GM21737 (cell line): ENCODE measurements around the gene ARID5B.

Source experiments
- ATAC-seq: cut with Tn5 transposase; IDR thresholded peaks from one replicate; pipeline ENCODE4 v1.9.1; 2021; ENCODE audit warnings: mild to moderate bottlenecking, moderate library complexity; ENCODE audit not compliant: unreplicated experiment

The ARID5B gene

DNA sequence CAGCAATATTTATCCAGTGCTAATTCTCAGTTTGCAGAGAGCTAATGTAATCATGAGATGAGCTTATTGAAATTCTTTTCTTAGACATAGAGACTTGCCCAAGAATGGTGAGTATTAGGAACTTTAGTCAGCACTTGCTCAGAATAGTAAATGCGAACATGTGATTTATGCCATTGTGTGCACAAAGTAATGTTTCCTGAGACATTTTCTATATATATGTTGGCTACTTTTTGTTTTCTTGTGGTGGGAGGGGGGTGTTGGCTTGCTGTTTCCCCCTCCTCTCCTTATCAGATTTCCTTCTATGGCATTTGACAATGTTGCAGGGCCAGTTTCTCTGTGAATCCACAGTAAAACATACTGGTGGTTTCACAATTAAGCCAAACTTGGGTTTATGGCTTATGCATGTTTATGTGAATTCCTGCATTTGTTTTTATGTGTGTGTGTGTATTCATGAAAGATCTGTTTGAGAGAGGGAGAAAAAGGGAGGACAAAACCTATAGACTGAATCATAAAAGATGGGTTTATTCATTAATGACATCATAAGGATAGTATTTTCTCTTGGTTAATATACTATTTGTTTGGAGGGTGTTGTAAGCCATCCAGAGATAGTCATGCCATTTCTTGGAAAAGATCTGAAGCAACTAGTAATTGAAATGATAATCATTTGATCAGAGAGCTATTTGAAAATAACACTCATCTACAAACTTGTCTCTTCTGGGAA is 36.3 kb downstream of the ARID5B start:
- no peak for ATAC-seq

DNA sequence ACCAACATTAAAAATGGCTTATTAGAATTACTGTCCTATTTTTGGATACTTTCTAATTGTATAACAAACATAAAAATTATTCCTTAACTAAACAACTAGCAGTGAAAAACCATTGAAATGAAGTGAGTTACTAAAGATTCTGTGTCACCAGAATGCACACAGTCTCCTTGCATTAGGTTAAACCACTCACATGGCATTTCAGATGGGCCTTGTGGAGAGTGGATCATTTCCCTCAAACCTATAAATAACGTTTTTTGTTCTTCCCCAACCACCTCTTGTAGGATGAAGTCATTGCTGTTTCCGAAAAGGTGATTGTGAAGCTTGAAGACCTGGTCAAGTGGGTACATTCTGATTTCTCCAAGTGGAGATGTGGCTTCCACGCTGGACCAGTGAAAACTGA is 38.4 kb downstream of the ARID5B start:
- ATAC-seq, result no peak

DNA sequence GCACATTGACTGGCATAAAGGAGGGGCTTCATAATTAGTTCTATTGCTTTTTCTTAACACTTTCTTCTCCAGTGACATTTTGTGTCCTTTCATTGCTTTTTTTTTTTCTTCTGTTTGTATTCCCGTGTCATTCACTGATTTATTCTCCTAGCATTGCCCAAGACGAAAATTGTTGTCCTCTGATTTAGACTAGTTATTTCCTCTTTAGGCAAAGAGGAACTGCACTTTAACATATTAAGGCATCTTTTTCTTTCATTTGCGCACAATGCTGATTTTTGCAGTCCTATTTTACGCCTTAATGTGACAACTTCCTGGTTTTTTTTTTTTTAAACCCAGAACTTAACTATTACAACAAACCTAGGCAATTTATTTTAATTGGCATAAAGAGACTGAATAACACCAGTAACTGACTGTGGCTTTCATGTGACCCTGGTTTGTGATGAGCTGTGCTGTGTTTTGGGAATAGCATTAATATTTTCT is 39.7 kb downstream of the ARID5B start:
- no peak for ATAC-seq

DNA sequence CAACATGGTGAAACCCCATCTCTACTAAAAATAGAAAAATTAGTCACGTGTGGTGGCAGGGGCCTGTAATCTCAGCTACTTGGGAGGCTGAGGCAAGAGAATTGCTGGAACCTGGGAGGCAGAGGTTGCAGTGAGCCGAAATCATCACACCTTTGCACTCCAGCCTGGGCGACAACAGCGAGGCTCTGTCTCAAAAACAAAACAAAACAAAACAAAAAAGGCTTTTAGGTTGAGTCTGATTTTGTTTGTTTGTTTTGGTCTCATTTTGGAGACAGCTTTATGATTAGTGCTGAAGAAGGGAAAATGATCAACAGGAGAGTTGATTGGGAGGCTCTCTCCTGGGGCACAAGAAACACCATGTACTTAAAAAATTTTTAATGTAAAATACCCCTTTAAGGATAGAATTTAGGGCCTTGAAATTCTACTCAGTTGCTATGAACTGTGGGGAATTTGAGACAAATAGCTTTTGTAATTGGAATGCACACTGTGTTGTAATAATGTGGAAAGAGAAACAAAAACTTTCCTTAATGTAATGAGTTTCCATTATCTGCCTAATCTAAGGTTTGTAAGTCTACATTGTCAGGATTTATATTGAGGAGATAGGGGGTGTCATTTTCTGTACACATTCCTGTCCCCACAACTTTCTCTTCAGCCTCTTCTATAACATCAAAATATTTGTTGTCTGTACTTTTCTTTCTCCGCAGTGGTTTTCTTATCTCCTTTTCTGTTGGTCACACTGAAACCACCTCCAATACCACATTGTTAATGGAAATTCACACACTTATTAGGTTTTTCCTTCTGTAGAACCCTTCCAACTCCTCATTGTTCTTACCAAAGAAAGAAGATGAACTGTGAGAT is 41.3 kb downstream of the ARID5B start:
- no peak for ATAC-seq

DNA sequence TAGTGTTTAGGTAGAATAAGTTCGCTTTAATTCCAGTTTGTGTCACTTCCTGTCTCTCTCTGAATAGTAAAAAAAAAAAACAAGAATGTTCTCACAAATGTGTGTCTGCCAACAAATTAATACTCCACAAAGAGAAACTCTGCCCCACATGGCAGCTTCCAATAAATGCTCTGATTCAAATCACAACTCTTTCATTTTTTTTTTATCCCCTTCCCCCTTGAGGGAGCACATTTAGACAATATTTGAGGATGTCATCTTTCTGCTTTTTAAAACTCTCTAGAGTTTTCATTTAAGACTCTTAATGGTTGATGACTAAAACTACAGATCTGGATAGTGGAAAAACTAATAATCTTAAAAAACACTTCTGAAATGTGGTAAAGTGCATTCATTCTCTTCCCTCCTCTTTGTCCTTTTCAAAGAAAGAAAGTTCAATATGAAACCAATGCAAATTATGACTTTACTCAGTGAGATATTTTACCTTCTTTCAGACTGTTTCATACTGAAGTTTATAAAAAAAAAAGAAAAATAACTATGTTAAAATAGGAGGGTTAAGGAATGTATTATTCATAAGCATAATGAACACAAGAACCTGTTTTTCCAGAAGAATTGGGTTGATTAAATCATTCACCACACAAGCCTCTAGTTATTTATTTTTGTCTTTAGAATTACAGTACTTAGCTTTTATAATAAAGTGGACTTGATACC is 42.3 kb downstream of the ARID5B start:
- ATAC-seq, result peak; percentile 33

DNA sequence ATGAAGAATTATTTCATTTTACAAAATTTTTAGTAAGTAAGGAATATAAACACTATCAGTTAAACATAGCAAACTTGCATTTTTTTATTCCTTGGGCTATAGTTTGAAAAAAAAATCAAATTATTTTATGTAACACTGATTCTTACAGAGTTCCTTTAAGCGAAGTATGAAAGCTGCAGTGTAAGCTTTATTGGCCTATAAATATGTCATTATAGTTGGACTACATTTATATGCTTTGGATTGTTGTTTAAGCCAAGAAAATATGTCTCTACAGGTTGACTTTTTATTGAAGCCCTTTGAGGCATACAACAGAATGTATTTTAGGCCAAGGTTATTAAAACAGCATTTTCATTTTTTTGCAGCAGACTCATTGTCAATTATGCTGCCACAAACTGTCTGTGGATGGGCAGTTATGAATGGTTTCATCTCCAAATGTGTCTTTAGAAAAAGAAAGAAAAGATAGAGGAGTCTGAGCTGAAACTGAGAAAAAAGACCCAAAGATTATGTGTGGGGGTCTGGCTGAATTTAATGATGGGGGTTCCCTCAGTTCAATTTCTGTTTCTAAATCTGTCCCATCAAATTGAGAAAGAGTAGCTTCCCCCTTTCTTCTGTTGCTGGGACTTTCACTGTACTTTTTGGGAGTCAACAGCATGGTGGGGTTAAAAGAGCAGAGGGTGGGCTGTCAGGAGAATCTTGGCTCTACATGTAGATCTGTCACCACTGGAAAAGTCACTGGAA is 43.1 kb downstream of the ARID5B start:
- no peak for ATAC-seq

DNA sequence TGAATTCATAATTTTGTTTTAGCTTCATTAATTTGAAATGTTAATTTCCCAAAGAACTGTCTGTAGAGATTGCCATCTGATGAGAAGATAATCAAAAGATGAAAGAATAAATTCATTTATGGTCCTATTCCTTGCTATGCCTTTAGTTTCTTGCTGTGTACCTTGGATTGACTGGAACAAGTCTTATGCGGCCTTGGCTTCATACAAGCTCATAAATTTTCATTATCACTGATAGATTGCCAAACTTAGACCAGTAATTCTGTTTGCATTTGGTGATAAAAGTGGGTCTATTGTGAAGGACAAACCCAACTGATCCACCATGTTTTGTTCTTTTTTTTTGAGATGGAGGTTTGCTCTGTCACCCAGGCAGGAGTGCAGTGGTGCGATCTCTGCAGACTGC is 48.2 kb downstream of the ARID5B start:
- no peak for ATAC-seq

DNA sequence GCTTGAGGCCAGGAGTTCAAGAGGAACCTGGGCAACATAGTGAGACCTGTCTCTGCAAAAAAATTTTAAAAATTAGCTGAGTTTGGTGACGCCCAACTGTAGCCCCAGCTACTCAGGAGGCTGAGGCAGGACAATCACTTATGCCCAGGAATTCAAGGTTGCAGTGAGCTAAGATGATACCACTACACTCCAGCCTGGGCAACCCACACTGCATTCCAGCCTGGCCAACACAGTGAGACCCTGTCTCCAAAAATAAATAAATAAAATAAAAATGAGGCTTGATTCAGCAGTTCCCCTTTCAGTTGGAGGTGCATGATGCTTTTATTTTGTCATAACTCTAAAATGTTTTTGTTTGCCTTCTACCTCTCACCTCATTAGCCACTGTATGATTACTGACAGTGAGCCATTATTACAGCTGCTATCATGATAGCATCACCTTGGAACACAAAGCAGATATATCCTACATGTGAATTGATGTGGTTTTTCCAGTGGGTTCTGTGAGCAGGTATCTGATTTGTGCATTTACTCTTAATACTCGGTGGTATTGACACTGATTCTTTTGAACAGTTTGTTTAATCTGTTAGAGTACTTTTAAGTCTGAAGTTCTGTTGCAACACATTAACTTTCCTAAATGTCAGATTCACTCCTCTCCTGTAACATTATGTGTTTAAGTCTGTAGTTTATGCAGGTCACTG is 49.1 kb downstream of the ARID5B start:
- ATAC-seq, result no peak

DNA sequence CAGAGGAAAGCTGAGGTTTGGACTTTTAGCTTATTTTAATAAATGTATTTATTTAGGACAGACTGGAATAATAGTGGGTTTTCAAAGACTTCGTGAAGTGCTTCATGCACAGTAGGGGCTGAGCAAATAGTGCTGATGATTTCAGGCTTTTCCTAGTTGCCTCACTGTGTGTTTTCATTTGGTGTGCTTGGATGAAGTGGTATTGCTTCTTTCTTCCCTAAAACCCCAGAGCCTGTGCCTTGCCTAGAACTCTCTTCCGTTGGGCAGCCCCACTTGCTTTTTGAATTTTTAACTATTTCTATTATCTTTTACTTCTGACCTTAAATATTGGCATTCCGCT is 49.6 kb downstream of the ARID5B start:
- no peak for ATAC-seq

DNA sequence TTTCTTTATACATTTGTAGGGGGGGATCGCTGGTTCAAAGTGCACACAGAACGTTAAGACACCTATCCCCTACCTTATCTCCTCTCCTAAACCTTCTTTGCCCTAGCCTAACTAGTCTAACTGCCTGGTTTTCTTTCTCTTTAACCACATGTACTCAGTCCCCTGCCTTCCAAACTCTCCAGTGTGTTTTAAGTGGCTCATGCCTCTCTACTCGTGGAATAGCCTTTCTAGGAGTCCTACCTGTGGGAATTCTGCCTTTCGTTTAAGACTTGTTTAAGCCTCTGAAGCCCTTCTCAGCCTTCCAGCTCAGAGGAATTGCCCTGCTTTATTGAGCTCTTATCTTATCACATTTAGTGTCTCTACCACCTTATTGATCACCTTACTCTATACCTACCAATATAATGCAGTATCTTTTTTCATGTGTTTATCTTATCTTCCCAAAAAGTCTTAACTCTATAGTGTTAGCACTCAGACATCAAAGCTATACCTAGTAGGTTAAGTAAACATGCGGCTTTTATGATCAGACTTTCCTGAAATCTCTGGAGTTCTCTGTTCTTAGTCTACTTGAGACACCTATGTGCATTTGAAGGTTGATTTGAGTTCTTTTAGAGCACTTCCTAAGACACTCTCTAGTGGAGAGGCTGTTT is 50.7 kb downstream of the ARID5B start:
- ATAC-seq, result no peak

DNA sequence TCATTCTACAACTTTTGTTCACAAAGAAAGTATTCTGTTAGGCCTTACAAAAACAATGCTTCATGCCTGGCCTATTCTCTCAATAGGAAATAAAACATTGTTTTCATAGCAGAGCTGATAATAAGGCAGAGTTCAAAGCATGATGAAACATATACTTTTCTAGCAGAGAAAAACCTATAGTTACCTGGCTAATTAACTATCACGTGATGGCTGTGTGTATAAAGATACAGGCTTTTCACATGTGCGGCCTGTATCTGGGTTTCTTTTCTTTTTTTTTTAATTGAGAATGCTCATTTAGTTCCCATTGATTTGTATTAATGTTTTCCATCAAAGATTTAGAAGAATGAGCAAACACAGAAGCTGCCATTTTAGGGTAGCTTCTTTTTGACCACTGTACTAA is 51.7 kb downstream of the ARID5B start:
- ATAC-seq, result no peak

DNA sequence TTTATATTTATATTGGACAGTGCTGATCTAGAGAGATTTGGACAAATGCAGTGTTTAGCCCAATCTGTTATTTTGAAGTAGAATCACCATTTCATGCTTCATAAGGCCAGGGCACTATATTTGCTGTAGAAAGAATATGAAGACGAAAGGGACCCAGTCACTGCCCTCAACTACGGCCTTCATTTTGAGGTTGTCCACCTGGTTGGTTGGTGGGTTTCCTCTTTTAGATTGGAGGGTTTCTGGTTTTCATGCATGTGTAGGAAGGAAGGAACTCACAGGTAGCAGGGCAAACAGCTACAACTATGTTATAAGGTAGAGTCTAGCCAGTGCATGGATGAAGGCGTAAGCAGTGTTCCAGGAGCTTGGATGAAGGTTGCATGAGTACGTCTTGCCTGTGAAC is 56.3 kb downstream of the ARID5B start:
- no peak for ATAC-seq

DNA sequence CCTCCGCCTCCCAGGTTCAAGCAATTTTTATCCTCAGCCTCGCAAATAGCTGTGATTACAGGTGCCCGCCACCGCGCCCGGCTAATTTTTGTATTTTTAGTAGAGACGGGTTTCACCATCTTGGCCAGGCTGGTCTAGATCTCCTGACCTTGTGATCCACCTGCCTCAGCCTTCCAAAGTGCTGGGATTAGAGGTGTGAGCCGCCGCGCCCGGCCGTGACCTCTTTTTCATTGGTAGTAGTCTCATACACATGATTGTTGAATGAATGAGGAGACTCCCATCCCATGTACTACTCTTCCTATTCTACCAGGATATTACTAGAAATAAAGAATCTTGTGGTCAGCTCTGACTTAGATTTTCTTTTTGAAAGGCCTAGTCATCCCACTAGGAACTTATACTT is 56.8 kb downstream of the ARID5B start:
- ATAC-seq, result no peak

DNA sequence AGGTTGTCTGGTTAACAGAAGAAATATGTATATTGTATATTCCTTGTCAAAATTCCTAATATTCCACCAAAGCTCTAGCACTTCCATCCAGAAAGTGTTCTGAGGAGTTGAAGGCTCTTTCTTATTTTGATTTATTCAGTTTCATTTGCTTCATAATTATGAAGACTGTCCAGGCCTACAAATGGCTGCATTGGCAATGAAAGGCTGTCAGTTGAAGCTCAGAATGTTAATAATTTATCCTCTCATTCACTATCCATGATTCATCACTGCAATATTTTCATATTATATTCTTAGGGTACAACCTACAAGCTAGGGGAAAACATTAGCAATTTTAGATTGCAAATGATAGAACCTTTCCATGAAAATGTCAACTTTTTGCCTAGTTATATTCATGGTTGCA is 57.3 kb downstream of the ARID5B start:
- ATAC-seq, result no peak

DNA sequence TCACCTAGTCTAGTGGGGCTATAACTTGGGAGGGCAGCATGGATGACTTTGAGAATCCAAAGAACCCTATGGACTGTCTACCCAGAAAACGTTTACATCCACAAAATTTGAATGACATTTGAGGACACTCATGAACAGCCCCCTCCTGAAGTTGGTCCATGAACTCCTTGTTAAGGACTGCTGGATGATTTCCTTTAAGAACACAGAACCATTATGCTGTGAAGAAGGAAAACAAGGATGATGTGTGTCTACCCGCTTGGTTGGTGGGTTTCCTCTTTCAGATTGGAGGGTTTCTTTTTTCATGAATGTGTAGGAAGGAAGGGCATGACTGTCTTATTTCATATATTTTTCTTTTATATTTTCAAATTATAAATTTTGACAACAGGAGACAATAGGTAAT is 58.3 kb downstream of the ARID5B start:
- ATAC-seq, result no peak

DNA sequence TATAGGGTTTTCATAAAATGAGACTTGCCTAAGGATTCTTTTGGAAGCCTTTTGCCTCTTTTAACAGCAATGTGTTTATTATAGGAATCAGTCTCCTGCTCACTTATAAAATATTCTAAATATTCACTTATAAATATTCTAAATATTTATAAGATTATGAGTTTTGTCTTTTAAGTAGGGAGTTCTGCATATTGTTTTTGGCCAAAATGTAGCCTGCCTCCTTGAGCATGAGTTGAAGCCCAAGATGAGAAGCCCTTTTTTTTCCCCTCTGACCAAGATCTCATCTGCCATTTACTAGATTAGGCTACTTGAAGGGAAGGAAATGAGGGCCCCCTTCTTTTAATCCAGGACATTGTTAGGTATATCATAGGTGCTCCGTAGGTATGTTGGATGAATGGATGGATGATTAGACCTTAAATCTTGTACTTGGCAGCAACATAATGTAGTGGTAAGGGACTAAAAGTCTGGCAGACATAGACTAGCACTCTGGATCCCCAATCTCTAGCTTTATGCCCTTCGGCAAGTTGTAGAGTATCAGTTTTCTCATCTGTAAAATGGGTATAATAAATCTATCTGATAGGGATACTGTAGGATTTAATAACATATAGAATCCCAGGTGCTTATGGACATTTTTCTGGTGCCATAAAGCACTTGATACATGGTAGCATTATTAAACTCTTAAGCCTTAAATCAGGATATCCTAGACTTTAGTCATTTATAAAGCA is 59.1 kb downstream of the ARID5B start:
- ATAC-seq, result no peak

DNA sequence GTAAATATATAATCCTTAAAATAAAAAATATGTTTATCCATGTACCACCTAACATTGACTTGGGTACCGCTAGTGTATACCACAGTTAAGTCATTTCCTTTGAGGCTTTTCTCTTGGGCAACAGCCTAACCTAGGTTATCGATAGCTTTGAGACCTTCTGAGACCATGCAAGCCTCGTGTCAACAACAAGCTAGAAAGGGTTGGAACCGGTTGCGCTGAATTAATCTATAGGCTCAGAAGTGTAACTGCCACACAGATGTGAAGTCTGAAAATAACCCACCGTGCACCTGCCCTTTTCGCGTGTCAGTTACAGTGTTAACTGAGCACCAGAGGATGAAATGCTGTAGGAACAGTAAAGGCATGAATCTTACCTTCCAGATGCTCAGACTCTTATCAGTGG is 59.8 kb downstream of the ARID5B start:
- ATAC-seq, result peak; percentile 51

DNA sequence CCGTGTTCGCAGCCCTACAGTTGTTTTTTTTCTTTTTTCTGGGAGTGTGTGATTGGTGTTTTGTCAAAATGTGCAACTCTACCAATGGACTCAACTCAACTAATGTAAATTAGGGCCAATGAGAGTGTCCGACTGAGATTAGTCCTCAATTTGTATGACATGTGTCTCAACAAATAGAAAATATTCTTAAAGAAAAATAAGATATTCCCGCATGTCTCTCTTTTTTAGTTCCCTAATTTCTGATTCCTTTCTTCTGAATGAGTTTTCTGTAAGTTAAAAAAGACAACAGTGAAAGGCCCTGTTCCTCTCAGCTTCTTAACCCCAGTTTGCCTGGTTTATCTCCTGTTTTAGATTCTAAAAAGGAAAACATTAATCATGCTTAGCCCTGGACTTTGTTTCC is 61.5 kb downstream of the ARID5B start:
- ATAC-seq, result no peak

DNA sequence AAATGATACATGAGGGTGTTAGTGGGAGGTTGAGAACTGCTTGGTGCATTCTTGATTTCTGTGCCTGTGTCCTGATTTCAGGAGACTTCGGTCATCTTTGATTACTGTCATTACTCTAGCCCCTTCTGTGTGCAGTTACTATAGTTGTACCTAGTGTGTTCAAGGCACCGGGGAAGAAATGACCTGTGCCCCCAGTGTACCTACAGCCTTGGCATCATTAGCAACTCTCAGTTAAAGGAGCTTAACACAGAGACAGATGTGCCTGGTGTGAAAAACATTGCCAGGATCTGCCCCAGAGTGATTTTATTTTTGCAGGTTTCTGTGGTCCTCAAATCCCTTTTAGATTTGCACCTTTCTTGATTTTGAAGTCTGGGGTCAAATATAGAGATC is 62.2 kb downstream of the ARID5B start:
- ATAC-seq, result no peak
